SK-N-SH treated with all-trans-retinoic acid at 6 μM for 48 hours (cell line): ENCODE data around the gene FCHSD2.

Source experiments
- ATAC-seq: fragments of 200-7000 bp; cut with Tn5 transposase; 3 replicates; pipeline ENCODE4 v1.9.1; 2020; ENCODE audit warnings: mild to moderate bottlenecking, moderate library complexity
- ARNTL ChIP-seq: fragments of 450-650 bp; formaldehyde crosslinking; IDR thresholded peaks from 2 replicates; pipeline ENCODE4 v1.5.0; 2020; ENCODE audit warnings: low read depth, mild to moderate bottlenecking, moderate library complexity, borderline replicate concordance
- CSDC2 ChIP-seq: fragments of 250-450 bp; sonication (Bioruptor Pico); IDR thresholded peaks from 2 replicates; pipeline ENCODE4 v1.5.0; 2020; ENCODE audit warnings: mild to moderate bottlenecking, moderate library complexity
- ESRRG ChIP-seq: fragments of 250-450 bp; sonication (Bioruptor Pico); IDR thresholded peaks from 2 replicates; pipeline ENCODE4 v1.6.1; 2021; ENCODE audit warnings: mild to moderate bottlenecking
- GLIS3 ChIP-seq: fragments of 250-450 bp; sonication (Bioruptor Pico); IDR thresholded peaks from 2 replicates; pipeline ENCODE4 v1.5.0; 2020; ENCODE audit warnings: mild to moderate bottlenecking, moderate library complexity
- ISL1 ChIP-seq: fragments of 250-450 bp; sonication (Bioruptor Pico); IDR thresholded peaks from 2 replicates; pipeline ENCODE4 v2.1.2; 2022; ENCODE audit warnings: mild to moderate bottlenecking, moderate library complexity
- OSR1 ChIP-seq: fragments of 250-450 bp; sonication (Bioruptor Pico); IDR thresholded peaks from 2 replicates; pipeline ENCODE4 v1.8.0; 2022; ENCODE audit warnings: moderate library complexity, mild to moderate bottlenecking, inconsistent platforms
- RARB ChIP-seq: fragments of 250-450 bp; sonication (Bioruptor Pico); IDR thresholded peaks from 2 replicates; pipeline ENCODE4 v1.8.0; 2021; ENCODE audit warnings: mild to moderate bottlenecking, moderate library complexity
- SNAI2 ChIP-seq: fragments of 250-450 bp; sonication (Bioruptor Pico); IDR thresholded peaks from 2 replicates; pipeline ENCODE4 v1.5.0; 2020; ENCODE audit warnings: mild to moderate bottlenecking, moderate library complexity
- TCF4 ChIP-seq: fragments of 250-450 bp; sonication (Bioruptor Pico); IDR thresholded peaks from 2 replicates; pipeline ENCODE4 v1.8.0; 2021; ENCODE audit warnings: mild to moderate bottlenecking, moderate library complexity, borderline replicate concordance
- TOX ChIP-seq: fragments of 250-450 bp; sonication (Bioruptor Pico); IDR thresholded peaks from 2 replicates; pipeline ENCODE4 v1.8.0; 2021; ENCODE audit warnings: mild to moderate bottlenecking, moderate library complexity, borderline replicate concordance
- ZC3H10 ChIP-seq: fragments of 250-450 bp; sonication (Bioruptor Pico); IDR thresholded peaks from 2 replicates; pipeline ENCODE4 v1.5.1; 2021; ENCODE audit warnings: mild to moderate bottlenecking, moderate library complexity
- ZFP3 ChIP-seq: fragments of 250-450 bp; sonication (Bioruptor Pico); IDR thresholded peaks from 2 replicates; pipeline ENCODE4 v1.5.0; 2020; ENCODE audit warnings: mild to moderate bottlenecking, moderate library complexity
- ZFP30 ChIP-seq: fragments of 450-650 bp; formaldehyde crosslinking; IDR thresholded peaks from 2 replicates; pipeline ENCODE4 v1.5.0; 2022; ENCODE audit warnings: mild to moderate bottlenecking, moderate library complexity
- ZNF70 ChIP-seq: fragments of 450-650 bp; formaldehyde crosslinking; IDR thresholded peaks from 2 replicates; pipeline ENCODE4 v1.5.0; 2020; ENCODE audit warnings: mild to moderate bottlenecking, moderate library complexity
- ZNF8 ChIP-seq: fragments of 450-650 bp; formaldehyde crosslinking; IDR thresholded peaks from 2 replicates; pipeline ENCODE4 v1.5.0; 2020; ENCODE audit warnings: mild to moderate bottlenecking, moderate library complexity
- TF ChIP-seq, protein P1 (sequence below): fragments of 250-450 bp; sonication (Bioruptor Pico); IDR thresholded peaks from 2 replicates; pipeline ENCODE4 v1.5.1; 2021; ENCODE audit warnings: mild to moderate bottlenecking, moderate library complexity
- TF ChIP-seq, protein P2 (sequence below): fragments of 250-450 bp; sonication (Bioruptor Pico); IDR thresholded peaks from 2 replicates; pipeline ENCODE4 v1.8.0; 2020; ENCODE audit warnings: mild to moderate bottlenecking, moderate library complexity, borderline replicate concordance
- TF ChIP-seq, protein P3 (sequence below): fragments of 250-450 bp; sonication (Bioruptor Pico); IDR thresholded peaks from 2 replicates; pipeline ENCODE4 v1.8.0; 2021; ENCODE audit warnings: low read depth, mild to moderate bottlenecking, moderate library complexity, borderline replicate concordance
- TF ChIP-seq, protein P4 (sequence below): fragments of 250-450 bp; sonication (Bioruptor Pico); IDR thresholded peaks from 2 replicates; pipeline ENCODE4 v1.5.1; 2020; ENCODE audit warnings: low read depth, mild to moderate bottlenecking, moderate library complexity
- TF ChIP-seq, protein P5 (sequence below): fragments of 250-450 bp; sonication (Bioruptor Pico); IDR thresholded peaks from 2 replicates; pipeline ENCODE4 v1.5.0; 2020; ENCODE audit warnings: mild to moderate bottlenecking, moderate library complexity

FCHSD2 gene

DNA sequence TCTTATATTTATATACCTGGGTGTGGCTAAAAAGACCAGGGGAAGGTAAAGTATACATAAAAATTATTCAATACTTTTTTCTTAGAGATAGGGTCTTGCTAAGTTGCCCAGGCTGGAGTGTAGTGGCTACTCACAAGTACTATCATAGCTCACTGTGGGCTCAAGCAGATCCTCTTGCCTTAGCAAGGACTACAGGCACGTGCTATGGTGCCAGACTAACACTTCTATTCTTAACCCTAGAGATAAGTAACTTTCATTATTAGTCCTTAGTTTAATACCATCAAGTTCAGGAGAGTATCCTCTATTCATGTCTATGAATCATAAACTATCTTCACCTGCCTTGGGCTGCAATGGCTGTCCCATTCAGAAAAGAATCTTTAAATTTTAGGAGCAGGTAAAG, 11.9 kb downstream of the FCHSD2 start:
- TF ChIP-seq ZNF8 (CRISPR knock-in tag): no peak
- TF ChIP-seq, protein P1, sequence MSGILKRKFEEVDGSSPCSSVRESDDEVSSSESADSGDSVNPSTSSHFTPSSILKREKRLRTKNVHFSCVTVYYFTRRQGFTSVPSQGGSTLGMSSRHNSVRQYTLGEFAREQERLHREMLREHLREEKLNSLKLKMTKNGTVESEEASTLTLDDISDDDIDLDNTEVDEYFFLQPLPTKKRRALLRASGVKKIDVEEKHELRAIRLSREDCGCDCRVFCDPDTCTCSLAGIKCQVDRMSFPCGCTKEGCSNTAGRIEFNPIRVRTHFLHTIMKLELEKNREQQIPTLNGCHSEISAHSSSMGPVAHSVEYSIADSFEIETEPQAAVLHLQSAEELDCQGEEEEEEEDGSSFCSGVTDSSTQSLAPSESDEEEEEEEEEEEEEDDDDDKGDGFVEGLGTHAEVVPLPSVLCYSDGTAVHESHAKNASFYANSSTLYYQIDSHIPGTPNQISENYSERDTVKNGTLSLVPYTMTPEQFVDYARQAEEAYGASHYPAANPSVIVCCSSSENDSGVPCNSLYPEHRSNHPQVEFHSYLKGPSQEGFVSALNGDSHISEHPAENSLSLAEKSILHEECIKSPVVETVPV (CRISPR knock-in tag): no peak
- TF ChIP-seq, protein P2, sequence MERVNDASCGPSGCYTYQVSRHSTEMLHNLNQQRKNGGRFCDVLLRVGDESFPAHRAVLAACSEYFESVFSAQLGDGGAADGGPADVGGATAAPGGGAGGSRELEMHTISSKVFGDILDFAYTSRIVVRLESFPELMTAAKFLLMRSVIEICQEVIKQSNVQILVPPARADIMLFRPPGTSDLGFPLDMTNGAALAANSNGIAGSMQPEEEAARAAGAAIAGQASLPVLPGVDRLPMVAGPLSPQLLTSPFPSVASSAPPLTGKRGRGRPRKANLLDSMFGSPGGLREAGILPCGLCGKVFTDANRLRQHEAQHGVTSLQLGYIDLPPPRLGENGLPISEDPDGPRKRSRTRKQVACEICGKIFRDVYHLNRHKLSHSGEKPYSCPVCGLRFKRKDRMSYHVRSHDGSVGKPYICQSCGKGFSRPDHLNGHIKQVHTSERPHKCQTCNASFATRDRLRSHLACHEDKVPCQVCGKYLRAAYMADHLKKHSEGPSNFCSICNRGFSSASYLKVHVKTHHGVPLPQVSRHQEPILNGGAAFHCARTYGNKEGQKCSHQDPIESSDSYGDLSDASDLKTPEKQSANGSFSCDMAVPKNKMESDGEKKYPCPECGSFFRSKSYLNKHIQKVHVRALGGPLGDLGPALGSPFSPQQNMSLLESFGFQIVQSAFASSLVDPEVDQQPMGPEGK (CRISPR knock-in tag): no peak
- no peak for TF ChIP-seq ISL1 (CRISPR knock-in tag)
- no peak for TF ChIP-seq OSR1 (CRISPR knock-in tag)
- TF ChIP-seq, all 23 proteins: peak for 0
- ATAC-seq: no peak

DNA sequence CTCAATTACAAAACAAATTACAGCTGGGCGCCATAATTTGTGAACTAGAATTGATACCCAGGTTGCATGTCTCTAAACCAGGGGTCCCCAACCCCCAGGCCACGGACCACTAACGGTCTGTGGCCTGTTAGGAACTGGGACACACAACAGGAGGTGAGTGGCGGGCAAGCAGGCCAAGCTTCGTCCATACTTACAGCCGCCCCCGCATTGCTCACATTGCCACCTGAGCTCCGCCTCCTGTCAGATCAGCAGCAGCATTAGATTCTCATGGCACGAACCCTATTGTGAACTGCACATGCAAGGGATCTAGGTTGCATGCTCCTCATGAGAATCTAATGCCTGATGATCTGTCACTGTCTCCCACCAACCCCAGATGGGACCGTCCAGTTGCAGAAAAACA, 12.9 kb downstream of the FCHSD2 start:
- no peak for ATAC-seq
- TF ChIP-seq OSR1 (CRISPR knock-in tag): no peak
- no peak for TF ChIP-seq ISL1 (CRISPR knock-in tag)
- TF ChIP-seq GLIS3 (CRISPR knock-in tag): no peak
- TF ChIP-seq CSDC2 (CRISPR knock-in tag): no peak
- no peak for TF ChIP-seq TCF4 (CRISPR knock-in tag)

DNA sequence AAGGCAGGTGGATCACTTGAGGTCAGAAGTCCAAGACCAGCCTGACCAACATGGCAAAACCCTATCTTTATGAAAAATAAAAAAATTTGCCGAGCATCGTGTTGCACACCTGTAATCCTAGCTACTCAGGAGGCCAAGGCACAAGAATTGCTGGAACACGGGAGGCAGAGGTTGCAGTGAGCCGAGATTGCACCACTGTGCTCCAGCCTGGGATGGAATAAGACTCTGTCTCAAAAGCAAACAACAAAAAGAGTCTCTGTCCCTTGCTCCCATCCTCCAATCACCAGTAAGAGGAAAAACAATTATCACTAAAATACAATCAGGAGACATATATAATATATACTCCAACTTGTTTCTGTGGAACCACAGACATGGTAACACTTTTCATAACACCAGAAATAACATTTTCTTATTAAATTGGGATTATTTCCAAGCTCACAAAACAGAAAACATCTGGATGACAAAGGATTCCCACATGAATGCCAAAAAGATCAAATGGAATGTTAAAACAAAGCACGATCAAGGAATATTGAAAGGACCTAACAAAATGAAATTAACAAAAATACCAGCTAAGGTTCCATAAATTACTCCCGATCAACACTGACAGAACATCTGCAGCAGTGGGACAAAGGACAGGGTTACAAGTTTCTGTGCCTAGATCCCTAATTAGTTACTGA, 15.2 kb downstream of the FCHSD2 start:
- no peak for ATAC-seq
- TF ChIP-seq ZNF70 (CRISPR knock-in tag) (no peak), ZFP3 (CRISPR knock-in tag) (no peak), ZC3H10 (no peak), ESRRG (CRISPR knock-in tag) (no peak), OSR1 (CRISPR knock-in tag) (no peak), TOX (CRISPR knock-in tag) (no peak), ISL1 (CRISPR knock-in tag) (no peak), ZNF8 (CRISPR knock-in tag) (no peak), ZFP30 (CRISPR knock-in tag) (no peak), SNAI2 (CRISPR knock-in tag) (no peak), ARNTL (CRISPR knock-in tag) (no peak), TCF4 (CRISPR knock-in tag) (no peak)
- TF ChIP-seq, protein P3, sequence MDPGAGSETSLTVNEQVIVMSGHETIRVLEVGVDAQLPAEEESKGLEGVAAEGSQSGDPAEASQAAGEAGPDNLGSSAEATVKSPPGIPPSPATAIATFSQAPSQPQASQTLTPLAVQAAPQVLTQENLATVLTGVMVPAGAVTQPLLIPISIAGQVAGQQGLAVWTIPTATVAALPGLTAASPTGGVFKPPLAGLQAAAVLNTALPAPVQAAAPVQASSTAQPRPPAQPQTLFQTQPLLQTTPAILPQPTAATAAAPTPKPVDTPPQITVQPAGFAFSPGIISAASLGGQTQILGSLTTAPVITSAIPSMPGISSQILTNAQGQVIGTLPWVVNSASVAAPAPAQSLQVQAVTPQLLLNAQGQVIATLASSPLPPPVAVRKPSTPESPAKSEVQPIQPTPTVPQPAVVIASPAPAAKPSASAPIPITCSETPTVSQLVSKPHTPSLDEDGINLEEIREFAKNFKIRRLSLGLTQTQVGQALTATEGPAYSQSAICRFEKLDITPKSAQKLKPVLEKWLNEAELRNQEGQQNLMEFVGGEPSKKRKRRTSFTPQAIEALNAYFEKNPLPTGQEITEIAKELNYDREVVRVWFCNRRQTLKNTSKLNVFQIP (CRISPR knock-in tag): no peak

DNA sequence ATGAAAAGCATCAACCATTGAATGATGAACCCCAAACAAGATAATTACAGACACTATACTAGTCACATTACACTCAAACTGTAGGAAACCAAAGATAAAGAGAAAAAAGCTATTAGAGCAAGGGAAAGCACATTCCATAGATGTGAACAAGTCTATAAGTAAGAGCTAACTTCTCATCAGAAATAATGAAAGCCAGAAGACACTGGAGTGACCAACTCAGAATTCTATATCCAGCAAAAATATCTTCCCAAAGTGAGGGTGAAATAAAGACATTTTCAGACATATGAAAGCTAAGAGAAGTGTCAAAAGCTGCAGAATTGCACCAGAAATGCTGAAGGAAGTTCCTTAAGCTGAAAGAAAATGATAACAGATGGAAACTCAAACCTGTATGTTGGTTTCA, 17.3 kb downstream of the FCHSD2 start:
- ATAC-seq: no peak
- TF ChIP-seq RARB (CRISPR knock-in tag): no peak
- TF ChIP-seq, protein P2 (CRISPR knock-in tag): no peak
- no peak for TF ChIP-seq ESRRG (CRISPR knock-in tag)
- TF ChIP-seq, protein P4, sequence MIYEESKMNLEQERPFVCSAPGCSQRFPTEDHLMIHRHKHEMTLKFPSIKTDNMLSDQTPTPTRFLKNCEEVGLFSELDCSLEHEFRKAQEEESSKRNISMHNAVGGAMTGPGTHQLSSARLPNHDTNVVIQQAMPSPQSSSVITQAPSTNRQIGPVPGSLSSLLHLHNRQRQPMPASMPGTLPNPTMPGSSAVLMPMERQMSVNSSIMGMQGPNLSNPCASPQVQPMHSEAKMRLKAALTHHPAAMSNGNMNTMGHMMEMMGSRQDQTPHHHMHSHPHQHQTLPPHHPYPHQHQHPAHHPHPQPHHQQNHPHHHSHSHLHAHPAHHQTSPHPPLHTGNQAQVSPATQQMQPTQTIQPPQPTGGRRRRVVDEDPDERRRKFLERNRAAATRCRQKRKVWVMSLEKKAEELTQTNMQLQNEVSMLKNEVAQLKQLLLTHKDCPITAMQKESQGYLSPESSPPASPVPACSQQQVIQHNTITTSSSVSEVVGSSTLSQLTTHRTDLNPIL (CRISPR knock-in tag): no peak
- TF ChIP-seq, protein P1 (CRISPR knock-in tag): no peak
- TF ChIP-seq, protein P3 (CRISPR knock-in tag): no peak
- no peak for TF ChIP-seq TOX (CRISPR knock-in tag)
- TF ChIP-seq ZC3H10: no peak
- TF ChIP-seq SNAI2 (CRISPR knock-in tag): no peak
- no peak for TF ChIP-seq ZNF8 (CRISPR knock-in tag)
- no peak for TF ChIP-seq GLIS3 (CRISPR knock-in tag)
- TF ChIP-seq, protein P5, sequence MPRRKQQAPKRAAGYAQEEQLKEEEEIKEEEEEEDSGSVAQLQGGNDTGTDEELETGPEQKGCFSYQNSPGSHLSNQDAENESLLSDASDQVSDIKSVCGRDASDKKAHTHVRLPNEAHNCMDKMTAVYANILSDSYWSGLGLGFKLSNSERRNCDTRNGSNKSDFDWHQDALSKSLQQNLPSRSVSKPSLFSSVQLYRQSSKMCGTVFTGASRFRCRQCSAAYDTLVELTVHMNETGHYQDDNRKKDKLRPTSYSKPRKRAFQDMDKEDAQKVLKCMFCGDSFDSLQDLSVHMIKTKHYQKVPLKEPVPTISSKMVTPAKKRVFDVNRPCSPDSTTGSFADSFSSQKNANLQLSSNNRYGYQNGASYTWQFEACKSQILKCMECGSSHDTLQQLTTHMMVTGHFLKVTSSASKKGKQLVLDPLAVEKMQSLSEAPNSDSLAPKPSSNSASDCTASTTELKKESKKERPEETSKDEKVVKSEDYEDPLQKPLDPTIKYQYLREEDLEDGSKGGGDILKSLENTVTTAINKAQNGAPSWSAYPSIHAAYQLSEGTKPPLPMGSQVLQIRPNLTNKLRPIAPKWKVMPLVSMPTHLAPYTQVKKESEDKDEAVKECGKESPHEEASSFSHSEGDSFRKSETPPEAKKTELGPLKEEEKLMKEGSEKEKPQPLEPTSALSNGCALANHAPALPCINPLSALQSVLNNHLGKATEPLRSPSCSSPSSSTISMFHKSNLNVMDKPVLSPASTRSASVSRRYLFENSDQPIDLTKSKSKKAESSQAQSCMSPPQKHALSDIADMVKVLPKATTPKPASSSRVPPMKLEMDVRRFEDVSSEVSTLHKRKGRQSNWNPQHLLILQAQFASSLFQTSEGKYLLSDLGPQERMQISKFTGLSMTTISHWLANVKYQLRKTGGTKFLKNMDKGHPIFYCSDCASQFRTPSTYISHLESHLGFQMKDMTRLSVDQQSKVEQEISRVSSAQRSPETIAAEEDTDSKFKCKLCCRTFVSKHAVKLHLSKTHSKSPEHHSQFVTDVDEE (CRISPR knock-in tag): no peak
- no peak for TF ChIP-seq ZFP3 (CRISPR knock-in tag)
